GM21367 (cell line): ENCODE data around the gene TTLL1.
A peak's percentile ranks its signal among the peaks of the same experiment; 100 is the strongest.

Experiments used
- ATAC-seq: cut with Tn5 transposase; IDR thresholded peaks from one replicate; pipeline ENCODE4 v1.9.1; 2021; ENCODE audit not compliant: unreplicated experiment

Gene TTLL1

DNA sequence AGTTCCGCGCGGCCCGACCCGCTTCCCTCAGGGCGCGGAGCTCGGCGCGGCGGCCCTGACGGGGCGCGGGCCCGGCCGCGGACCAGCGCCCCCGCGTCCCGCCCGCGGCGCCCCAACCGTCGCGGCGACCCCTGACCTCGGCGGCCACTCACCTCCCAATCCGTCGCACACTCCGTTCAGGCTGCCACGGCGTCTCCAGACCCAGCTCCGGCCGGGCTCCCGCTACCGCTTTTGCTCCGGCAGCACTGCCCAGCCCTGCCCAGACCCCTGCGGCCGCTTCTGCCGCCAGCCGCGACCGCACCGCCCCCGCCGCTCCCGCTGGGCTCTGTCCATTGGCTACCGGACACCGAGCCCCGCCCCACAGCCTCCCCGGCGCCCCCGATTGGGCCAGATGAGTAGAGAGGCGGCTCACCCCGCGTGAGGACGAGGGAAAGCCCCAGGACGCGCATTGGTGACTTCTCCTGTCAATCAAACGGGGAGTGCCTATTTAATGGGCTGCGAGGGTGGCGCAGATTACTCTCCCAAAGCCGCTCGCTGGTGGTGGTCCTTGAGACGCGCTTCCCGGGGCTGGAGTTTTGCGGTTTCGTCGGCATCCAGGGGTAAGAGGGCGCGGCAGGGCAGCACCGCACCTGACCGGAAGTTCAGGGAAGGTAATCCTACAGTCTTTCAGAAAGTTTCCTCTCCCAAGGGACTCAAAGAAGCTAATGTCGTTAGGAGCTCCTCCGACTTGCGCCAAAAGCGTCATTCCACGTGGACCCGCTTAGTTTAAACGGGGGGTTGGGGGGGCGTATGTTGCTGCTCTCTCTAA lies 74.1 kb downstream of the TTLL1 start, which contains the start of gene PACSIN2:
Gene PACSIN2 (minus strand): TSS at position 281 of the 808 bp plus-strand sequence. CDS start 103,069 bp downstream, outside the sequence.
- peak; percentile 74 for ATAC-seq

DNA sequence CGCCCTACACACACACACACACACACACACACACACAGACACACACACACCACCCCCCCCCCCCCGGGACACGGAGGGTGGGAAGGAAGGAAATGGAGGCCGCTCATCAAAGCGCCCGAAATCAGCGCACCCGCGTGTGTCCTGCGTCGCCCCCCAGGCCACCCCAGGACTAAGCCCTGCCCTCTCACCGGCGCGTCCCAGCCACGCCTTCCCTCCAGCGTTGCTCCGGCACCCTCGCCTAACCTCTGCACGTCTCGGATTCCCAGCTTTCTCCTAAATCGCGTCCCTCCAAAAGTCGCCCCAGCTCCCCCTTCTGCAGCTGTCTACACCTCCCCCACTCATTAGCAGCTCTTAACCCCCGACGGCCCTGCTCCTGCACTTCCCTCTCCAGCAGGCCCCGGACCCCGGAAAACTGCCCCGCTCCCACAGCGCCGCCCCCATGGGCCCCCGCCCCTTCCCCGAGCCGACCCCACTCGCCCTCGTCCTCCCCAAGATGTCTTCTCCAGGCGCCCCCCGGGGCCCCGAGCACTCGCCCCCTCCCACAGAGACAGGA lies 74.8 kb downstream of the TTLL1 start:
- no peak for ATAC-seq

DNA sequence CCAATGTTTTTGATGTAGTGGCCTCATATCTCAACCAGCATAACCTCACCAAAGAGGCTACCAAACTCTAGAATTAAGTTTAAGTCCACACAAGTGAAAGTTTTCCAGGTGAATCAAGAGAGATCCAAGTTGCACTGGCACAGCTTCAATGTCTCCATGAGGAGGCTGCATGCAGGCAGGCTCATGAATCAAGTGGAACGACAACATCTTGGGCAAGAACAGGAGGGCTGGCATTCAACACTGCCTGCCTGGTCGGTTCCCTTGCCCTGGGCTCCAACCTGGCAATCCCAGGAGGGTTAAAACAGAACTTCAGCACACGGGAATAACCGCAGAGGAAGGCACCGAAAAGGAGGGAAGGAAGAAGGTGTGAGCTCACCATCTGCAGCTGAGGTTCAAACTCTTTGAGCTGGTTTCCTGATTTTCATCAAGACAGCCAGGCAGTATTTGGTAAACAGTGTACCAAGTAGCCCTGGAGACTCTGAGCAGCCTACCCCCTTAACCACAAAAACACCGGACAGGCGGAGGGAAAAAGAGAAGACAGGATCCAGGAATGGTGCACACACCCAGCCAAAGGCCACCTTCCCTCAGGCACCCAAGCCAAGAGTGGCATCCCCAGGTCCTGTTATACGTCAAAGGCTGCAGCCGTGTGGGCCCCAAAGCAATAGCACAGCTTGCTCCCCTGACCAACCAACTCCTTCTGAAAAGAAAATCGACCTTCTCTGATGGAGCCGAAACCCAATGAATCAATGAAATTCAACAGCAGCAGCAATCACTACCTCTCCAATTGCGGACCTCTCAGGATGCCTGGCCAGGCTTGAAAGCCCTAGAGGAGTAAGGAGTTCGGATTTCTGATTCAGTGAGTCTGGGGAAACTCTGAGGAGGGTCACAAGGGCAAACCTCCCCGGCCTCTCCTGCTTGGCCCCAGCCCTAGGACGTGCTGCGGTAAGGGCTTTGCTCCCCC lies 75.6 kb downstream of the TTLL1 start:
- ATAC-seq = no peak

GRCh38 chr22:43012390-43012789 lies 76.8 kb downstream of the TTLL1 start:
- no peak for ATAC-seq

DNA sequence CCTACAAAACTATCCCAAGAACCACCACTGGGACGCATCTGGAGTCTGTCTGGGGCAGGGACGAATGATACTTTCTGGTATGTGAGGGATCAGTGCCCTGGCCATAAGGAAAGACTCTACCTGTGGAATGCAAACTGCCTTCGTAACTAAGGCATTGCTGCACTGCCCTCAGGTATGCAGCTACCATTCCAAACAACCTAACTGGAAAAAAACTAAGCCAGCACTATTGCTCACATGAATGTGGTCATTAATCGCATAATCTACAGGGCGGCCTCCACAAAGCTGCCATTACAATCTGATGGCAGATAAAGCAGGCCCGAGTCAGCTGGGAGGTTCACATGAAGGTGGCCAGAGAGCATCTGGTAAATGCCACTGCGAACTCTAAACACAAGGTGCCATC lies 78.1 kb downstream of the TTLL1 start:
- ATAC-seq = no peak

GRCh38 chr22:43009444-43009843 lies 79.7 kb downstream of the TTLL1 start:
- ATAC-seq = no peak

- no peak for ATAC-seq
Measured at GRCh38 chr22:43008921-43009320, 80.3 kb downstream of the TTLL1 start.

- ATAC-seq = no peak
Measured at GRCh38 chr22:43008509-43008908, 80.7 kb downstream of the TTLL1 start.

DNA sequence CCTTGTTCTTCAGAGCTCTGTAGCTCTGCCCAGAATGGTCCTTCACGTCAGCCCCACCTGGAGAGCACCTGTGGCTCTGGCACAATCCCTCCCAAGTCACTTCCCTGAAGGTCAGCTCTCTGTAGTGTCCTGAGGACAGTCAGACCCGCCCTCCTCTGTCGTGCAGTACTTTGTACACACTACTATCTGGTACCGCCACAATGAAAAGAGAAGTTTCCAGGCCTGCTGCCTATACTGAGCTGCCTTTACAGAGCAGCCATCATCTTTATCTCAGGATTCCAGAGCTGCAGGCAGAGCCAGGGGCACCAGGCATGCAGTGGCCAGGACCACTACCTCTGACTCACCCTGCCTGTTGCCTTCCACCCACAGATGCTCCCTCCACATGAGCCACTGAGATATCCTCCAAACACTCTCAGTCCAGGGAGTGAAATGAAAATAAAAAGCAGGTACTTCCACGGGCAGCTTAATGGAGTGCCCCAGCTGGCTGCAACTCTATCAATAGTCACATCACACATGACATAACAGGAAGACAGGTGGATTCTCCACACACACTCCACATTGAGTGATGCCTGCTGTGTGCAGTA lies 81.6 kb downstream of the TTLL1 start:
- no peak for ATAC-seq

DNA sequence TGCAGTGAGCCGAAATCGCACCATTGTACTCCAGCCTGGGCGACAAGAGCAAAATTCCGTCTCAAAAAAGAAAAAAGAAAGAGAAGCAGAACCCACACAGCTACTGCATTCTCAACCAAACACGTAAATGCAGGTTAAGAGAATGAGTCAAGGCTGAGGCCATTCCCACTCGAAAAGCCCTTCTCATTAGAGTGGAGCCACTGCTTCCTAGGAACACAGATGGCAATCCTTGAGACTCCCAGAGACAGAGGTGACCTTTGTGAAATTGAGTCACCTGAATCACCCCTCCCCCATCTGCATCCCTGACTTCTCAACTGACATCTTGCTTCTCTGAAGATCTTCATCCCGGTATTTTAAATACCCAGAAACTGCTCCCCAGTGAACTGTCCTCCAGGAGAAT lies 82.4 kb downstream of the TTLL1 start:
- no peak for ATAC-seq

DNA sequence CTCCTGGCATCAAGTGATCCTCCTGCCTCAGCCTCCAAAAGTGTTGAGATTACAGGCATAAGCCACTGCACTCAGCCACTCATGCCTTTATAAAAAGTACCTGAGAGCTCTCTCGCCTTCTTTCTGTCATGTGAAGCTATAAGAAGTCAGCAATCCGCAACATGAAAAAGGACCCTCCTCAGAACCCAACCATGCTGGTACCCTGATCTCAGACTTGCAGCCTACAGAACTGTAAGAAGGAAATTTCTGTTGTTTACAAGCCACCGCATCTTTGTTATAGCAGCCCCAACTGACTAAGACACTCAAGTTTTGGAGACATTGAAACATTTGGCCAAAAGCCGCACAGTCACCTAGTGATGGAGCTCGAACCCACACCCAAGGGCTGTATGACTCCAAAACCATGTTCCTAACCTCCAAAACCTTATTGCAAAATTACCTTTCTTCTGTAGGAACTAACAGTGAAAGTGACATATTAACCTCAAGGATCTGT lies 83.1 kb downstream of the TTLL1 start:
- no peak for ATAC-seq

DNA sequence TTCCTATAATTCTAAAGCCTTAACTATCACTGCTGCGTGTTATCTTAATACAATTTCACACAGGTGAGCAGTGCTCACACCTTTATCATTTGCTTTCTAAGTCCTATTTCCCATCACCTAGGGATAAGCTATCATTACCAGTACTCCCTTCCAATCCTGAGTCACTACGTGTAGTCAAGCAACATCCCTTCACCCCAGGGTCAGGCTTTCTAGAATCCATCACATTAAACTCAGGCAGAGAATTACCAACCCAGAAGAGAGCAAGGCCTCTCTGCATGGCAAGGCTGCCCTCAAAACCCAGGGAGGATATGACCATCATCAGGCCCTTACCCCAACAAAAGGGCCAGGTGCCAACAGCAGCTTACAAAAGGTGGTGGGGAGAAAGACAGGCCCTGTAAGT lies 84.1 kb downstream of the TTLL1 start:
- ATAC-seq = no peak

DNA sequence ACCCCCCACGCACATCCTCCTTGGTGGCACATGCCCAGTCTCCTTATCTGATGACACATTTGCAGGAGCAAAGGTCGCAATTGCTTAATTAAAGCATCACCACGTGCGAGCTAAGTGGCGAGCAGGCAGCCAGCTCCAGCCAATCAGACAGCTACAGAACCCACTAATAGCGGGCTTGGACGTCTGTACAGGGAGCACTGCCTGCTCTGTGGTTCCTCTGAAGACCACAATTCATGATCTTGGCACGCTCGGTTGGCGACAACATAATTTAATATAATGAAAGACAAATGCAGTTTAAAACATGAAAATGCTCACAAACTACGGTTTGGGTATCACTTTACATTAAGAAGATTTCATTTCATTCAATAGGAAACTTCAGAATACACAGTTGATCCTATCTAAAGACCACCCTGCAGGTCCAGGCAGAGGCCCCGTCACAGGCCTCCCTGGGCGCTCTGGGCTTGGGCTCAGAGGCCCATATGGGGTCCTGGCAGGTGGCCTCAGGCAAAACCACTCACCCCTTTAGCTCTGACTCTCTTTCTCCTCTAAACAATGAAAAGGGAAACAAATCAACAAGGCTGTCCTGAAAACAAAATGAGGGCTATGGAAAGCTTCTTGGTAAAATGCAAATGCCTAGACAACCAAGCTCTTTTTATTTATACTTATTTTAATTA lies 84.7 kb downstream of the TTLL1 start:
- ATAC-seq = no peak

DNA sequence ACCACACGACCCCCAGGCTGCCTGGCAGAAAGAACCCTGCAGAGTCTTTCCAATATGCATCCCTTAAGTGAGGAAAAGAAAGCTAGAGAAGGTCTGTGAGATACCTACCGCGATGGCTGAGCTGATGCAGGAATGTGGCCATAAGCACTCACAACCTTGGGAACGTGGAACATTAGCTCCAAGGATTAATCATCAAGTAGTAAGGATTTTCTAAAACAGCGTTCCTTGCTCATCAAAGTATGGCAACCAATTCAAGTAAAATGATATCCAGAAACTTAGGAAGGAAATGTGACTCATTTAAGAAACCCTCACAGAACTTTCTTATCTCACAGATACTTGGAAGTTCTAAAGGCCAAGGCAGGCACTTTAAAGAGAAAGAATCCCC lies 87.0 kb downstream of the TTLL1 start:
- ATAC-seq = no peak

GRCh38 chr22:43001271-43002201 lies 87.7 kb downstream of the TTLL1 start:
- no peak for ATAC-seq

GRCh38 chr22:43000441-43001175 lies 88.6 kb downstream of the TTLL1 start:
- ATAC-seq = no peak

DNA sequence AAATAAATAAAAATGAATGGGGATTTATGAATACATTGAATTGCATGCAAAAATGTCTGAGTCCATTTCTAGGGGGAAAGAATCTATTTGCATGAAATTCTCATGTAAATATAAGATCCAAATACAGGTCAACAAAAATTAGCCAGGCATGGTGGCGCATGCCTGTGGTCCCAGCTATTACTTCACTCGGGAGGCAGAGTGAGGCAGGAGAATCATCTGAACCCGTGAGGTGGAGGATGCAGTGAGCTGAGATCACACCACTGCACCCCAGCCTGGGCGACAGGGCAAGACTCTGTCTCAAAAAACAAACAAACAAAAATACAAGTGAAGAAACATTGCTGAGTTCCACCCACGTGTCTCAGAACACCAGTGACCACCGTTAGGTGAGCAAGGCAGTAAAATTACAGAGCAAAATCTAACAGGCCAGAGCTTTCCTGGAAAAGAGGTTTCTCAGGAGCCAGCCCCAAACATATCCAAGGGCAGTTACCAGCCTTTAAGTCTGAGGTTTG lies 91.6 kb downstream of the TTLL1 start:
- no peak for ATAC-seq

GRCh38 chr22:42996646-42997365 lies 92.4 kb downstream of the TTLL1 start:
- no peak for ATAC-seq
